Caco-2 (cell line): ENCODE results near the gene PPP1R12C. TPM values are rescaled to one million over a fixed set of nuclear protein-coding genes. Genes with fewer than 3 reads are reported as not detected.

ENCODE experiments used
- BruUV-seq: library from RNA; stranded (reverse); fragments of 400-500 nt; replicated peaks from 2 replicates; lab custom pipeline; 2021; lab: Mats Ljungman, UMichigan
- CTCF ChIA-PET: fragments of 300-600 bp; sonication (Branson Sonifier 250); formaldehyde crosslinking; loops from one replicate; lab custom pipeline; 2022; ENCODE audit warnings: antibody characterized with exemption; lab: Charles Lee
- POLR2A ChIA-PET: fragments of 300-600 bp; sonication (Branson Sonifier 250); formaldehyde crosslinking; loops from one replicate; lab custom pipeline; 2022; ENCODE audit warnings: antibody characterized with exemption; lab: Charles Lee
- DNase-seq, 2 experiments: peaks; one replicate each; pipeline versions ENCODE4 v3.0.0 to v3.0.0-alpha.2; 2020 to 2022
- H3K27me3 ChIP-seq: replicated peaks from 2 replicates; pipeline ENCODE4 v1.6.0; 2011; ENCODE audit warnings: low read length; ENCODE audit not compliant: control insufficient read depth, insufficient read depth
- H3K36me3 ChIP-seq: 2 replicates; pipeline ENCODE4 v1.5.1; 2011; ENCODE audit warnings: low read length; ENCODE audit not compliant: control insufficient read depth, insufficient read depth
- H3K4me1 ChIP-seq: fragments of 250-450 bp; sonication (Bioruptor Pico); 2 replicates; pipeline ENCODE4 v1.5.1; 2020; ENCODE audit warnings: mild to moderate bottlenecking
- H3K4me3 ChIP-seq: 2 replicates; pipeline ENCODE4 v1.5.1; 2011; ENCODE audit warnings: low read depth, mild to moderate bottlenecking, control low read depth, low read length
- H3K9me3 ChIP-seq: fragments of 250-450 bp; sonication (Bioruptor Pico); 2 replicates; pipeline ENCODE4 v1.5.1; 2020; ENCODE audit warnings: mild to moderate bottlenecking, moderate library complexity
- H3K27ac Mint-ChIP-seq: one replicate; pipeline ENCODE4 v1.8.0; 2022; ENCODE audit warnings: mixed read lengths; ENCODE audit not compliant: unreplicated experiment
- H3K27me3 Mint-ChIP-seq: one replicate; pipeline ENCODE4 v1.8.0; 2022; ENCODE audit warnings: mixed read lengths; ENCODE audit not compliant: insufficient read depth, unreplicated experiment
- H3K36me3 Mint-ChIP-seq: one replicate; pipeline ENCODE4 v1.8.0; 2022; ENCODE audit warnings: mild to moderate bottlenecking, mixed read lengths; ENCODE audit not compliant: insufficient read depth, unreplicated experiment
- H3K4me1 Mint-ChIP-seq: one replicate; pipeline ENCODE4 v1.8.0; 2022; ENCODE audit warnings: low read depth, mixed read lengths; ENCODE audit not compliant: unreplicated experiment
- H3K4me3 Mint-ChIP-seq: one replicate; pipeline ENCODE4 v1.8.0; 2022; ENCODE audit warnings: mild to moderate bottlenecking, moderate library complexity, mixed read lengths; ENCODE audit not compliant: unreplicated experiment
- H3K9me3 Mint-ChIP-seq: one replicate; pipeline ENCODE4 v1.8.0; 2022; ENCODE audit warnings: mixed read lengths; ENCODE audit not compliant: unreplicated experiment
- intact Hi-C: fragments of 100-400 bp; cut with micrococcal nuclease; formaldehyde crosslinking; loops from one replicate; pipeline ENCODE4 v1.10.0; 2022; ENCODE audit not compliant: unreplicated experiment
- total RNA-seq: library from RNA; stranded (reverse); gene quantifications from 2 replicates; pipeline ENCODE4 v1.2.3, GENCODE V29; 2022
- TF ChIP-seq, protein P1 (sequence below), 2 experiments: fragments of 200-600 bp in 1 of 2; IDR thresholded peaks; 1 replicate in 1 of 2; 2 replicates in 1 of 2; pipeline versions ENCODE4 v1.5.1 to v1.8.0; 2011 to 2022; ENCODE audit warnings: antibody characterized with exemption in 1 of 2, control low read depth in 1 of 2, inconsistent platforms in 1 of 2, low read depth in 1 of 2, low read length in 1 of 2, mild to moderate bottlenecking in 1 of 2, moderate library complexity in 1 of 2; ENCODE audit not compliant: insufficient read depth in 1 of 2, severe bottlenecking in 1 of 2, unreplicated experiment in 1 of 2

Gene PPP1R12C
- total RNA-seq, 1 experiment from 2014 or later: 104 TPM

DNA sequence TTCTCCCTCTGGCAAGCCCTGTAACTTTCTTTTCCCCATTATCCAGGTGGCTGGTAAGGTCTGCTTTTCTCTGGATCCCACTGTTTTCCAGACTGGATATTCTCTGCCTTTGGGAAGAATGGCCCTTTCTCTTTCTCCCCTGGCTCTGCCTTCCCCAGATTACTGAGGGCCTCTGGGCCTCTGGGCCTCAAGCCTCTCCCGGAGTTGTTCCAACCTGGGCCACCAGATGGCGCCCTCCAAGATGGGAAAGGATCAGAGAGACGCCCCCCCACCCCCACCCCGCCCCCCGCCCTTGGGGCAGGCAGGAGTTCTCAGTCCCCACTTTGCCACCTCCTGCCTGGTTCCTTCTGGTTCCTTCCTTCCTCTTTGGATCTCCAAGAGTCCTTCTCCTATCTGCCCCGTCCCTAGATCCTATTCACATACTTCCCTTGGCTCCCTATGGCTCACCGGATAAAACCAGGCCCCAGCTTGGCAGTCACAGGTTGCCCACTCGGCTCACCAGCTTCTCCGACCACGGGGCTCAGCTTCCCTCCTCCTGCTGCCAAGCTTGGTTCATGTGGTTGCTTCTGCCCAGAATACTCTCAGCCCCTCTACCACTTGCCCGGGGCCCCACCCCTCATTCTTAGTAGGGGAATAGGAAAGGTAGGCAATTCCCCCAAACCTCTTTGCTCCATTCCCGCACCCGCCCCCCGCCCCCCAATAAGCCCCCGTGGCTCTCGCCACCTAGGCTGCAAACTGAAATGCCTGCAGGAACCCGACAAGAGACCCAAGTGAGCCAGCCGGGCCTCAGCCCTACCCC lies 28.7 kb downstream of the PPP1R12C start:
- no peaks in the 10 kb centered on the region for H3K9me3 ChIP-seq
- peak overlapping the region; percentile 10 for H3K4me3 Mint-ChIP-seq
- peaks cover 77% of the 10 kb centered on the region for H3K36me3 Mint-ChIP-seq
- H3K4me3 ChIP-seq: no peak overlapping the region
- no peaks in the 10 kb centered on the region for H3K9me3 Mint-ChIP-seq
- DNase-seq: peak; percentile 86 to 92
- peak overlapping the region; percentile 79 for H3K27ac Mint-ChIP-seq
- intact Hi-C loops: loop anchor here (2.0 kb wide), 1 partner anchor 44 kb away; no protein-coding TSS in a partner anchor
- BruUV-seq: no TSS peak
- H3K27me3 ChIP-seq: no peaks in the 10 kb centered on the region
- TF ChIP-seq, protein P1, sequence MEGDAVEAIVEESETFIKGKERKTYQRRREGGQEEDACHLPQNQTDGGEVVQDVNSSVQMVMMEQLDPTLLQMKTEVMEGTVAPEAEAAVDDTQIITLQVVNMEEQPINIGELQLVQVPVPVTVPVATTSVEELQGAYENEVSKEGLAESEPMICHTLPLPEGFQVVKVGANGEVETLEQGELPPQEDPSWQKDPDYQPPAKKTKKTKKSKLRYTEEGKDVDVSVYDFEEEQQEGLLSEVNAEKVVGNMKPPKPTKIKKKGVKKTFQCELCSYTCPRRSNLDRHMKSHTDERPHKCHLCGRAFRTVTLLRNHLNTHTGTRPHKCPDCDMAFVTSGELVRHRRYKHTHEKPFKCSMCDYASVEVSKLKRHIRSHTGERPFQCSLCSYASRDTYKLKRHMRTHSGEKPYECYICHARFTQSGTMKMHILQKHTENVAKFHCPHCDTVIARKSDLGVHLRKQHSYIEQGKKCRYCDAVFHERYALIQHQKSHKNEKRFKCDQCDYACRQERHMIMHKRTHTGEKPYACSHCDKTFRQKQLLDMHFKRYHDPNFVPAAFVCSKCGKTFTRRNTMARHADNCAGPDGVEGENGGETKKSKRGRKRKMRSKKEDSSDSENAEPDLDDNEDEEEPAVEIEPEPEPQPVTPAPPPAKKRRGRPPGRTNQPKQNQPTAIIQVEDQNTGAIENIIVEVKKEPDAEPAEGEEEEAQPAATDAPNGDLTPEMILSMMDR (IDR thresholded peaks at IDR 0.05; ENCODE audit: insufficient read depth in 1 of 2, low read depth in 1 of 2, low read length in 1 of 2, severe bottlenecking in 1 of 2, unreplicated experiment in 1 of 2): peak; percentile 74 to 95
- POLR2A ChIA-PET: interaction anchor here (0.6 to 0.8 kb wide), 2 partner anchors 8 to 52 kb away, joined by 3 to 7 read pairs; no protein-coding TSS in a partner anchor
- peaks cover 3% of the 10 kb centered on the region; the same call in 1 of the 2 replicates for H3K36me3 ChIP-seq
- peaks cover 9% of the 10 kb centered on the region for H3K4me1 Mint-ChIP-seq
- H3K27me3 Mint-ChIP-seq: no peaks in the 10 kb centered on the region
- H3K4me1 ChIP-seq: no peaks in the 10 kb centered on the region
- CTCF ChIA-PET: interaction anchor here (0.6 to 1.8 kb wide), 8 partner anchors 11 to 510 kb away, joined by 3 to 16 read pairs (median 4); partner anchors contain the start of genes FIZ1 and RDH13

DNA sequence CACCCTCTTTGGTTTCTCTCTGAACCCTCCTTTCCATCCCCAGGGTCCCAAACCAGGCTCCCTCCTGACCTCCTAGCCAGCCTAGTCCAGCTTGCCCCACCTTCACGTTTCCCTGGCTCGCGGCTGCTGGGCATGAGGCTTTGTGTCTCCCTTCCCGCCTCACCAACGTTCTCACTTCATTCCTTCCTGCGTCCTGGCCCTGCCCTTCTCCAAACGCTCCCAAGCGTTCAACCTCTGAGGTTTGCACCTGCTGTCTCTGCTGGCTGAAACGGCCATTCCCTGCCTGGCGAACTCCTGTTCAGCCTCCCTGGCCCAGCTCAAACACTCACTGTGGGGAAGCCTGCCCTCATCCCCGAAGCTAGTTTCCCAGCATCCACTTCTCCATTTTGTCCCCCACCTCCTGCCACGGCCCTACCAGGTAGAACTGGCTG lies 29.4 kb downstream of the PPP1R12C start:
- peaks cover 79% of the 10 kb centered on the region for H3K36me3 Mint-ChIP-seq
- no TSS peak for BruUV-seq
- H3K9me3 ChIP-seq: no peaks in the 10 kb centered on the region
- POLR2A ChIA-PET: no interaction called here
- no peaks in the 10 kb centered on the region for H3K4me1 ChIP-seq
- H3K27me3 Mint-ChIP-seq: no peaks in the 10 kb centered on the region
- intact Hi-C loops: loop anchor here (2.0 kb wide), 1 partner anchor 45 kb away; no protein-coding TSS in a partner anchor
- H3K27me3 ChIP-seq: no peaks in the 10 kb centered on the region
- peak overlapping the region; percentile 79 for H3K27ac Mint-ChIP-seq
- peaks cover 3% of the 10 kb centered on the region; the same call in 1 of the 2 replicates for H3K36me3 ChIP-seq
- no peak for DNase-seq
- H3K4me3 ChIP-seq: no peak overlapping the region
- peaks cover 9% of the 10 kb centered on the region for H3K4me1 Mint-ChIP-seq
- H3K9me3 Mint-ChIP-seq: no peaks in the 10 kb centered on the region
- CTCF ChIA-PET: interaction anchor here (0.6 to 1.8 kb wide), 7 partner anchors 12 to 511 kb away, joined by 3 to 16 read pairs (median 4); partner anchors contain the start of genes FIZ1 and RDH13
- peak overlapping the region; percentile 10 for H3K4me3 Mint-ChIP-seq
- TF ChIP-seq, protein P1 (IDR thresholded peaks at IDR 0.05; ENCODE audit: insufficient read depth in 1 of 2, low read depth in 1 of 2, low read length in 1 of 2, severe bottlenecking in 1 of 2, unreplicated experiment in 1 of 2): no peak

DNA sequence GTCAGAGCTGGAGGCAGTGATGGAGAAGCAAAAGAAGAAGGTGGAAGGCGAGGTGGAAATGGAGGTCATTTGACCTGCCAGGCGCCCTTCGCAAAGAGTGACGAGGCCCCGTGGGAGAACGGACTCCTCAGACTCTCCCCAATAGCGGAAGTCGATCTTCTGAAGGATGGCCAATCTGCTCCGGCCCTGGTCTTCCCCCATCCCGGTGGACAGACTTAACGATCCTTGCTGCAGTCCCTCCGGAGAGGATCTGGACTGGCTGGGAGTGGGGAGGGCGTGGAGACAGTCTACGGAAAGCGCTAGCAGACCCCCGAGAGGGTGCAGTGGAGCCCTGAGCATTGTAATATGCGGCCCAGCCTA lies 29.9 kb downstream of the PPP1R12C start:
- peaks cover 9% of the 10 kb centered on the region for H3K4me1 Mint-ChIP-seq
- no peak overlapping the region for H3K27ac Mint-ChIP-seq
- no peak overlapping the region for H3K4me3 Mint-ChIP-seq
- no peaks in the 10 kb centered on the region for H3K27me3 ChIP-seq
- intact Hi-C loops: no loop called here
- BruUV-seq: TSS peak; percentile 69
- POLR2A ChIA-PET: no interaction called here
- TF ChIP-seq, protein P1 (IDR thresholded peaks at IDR 0.05; ENCODE audit: insufficient read depth in 1 of 2, low read depth in 1 of 2, low read length in 1 of 2, severe bottlenecking in 1 of 2, unreplicated experiment in 1 of 2): no peak
- no peak overlapping the region for H3K4me3 ChIP-seq
- CTCF ChIA-PET: interaction anchor here (1.0 kb wide), 1 partner anchor 215 kb away, joined by 3 read pairs; no protein-coding TSS in a partner anchor
- no peaks in the 10 kb centered on the region for H3K9me3 Mint-ChIP-seq
- H3K9me3 ChIP-seq: no peaks in the 10 kb centered on the region
- peaks cover 3% of the 10 kb centered on the region; the same call in 1 of the 2 replicates for H3K36me3 ChIP-seq
- no peak for DNase-seq
- no peaks in the 10 kb centered on the region for H3K27me3 Mint-ChIP-seq
- peaks cover 84% of the 10 kb centered on the region for H3K36me3 Mint-ChIP-seq
- no peaks in the 10 kb centered on the region for H3K4me1 ChIP-seq
